K562 (cell line): Measurements from ENCODE around the gene CYS1. TPM values are rescaled to one million over a fixed set of nuclear protein-coding genes. Genes with fewer than 3 reads are reported as not detected.

Source experiments
- GATAD2B ChIP-seq: fragments of 450-650 bp; IDR thresholded peaks from 2 replicates; pipeline ENCODE4 v1.6.1; 2017; ENCODE audit warnings: mild to moderate bottlenecking, borderline replicate concordance
- KLF1 ChIP-seq: fragments of 450-650 bp; IDR thresholded peaks from 2 replicates; pipeline ENCODE4 v1.6.1; 2016; ENCODE audit warnings: missing genetic modification characterization, missing compliant biosample characterization
- NFE2L1 ChIP-seq: fragments of 450-650 bp; IDR thresholded peaks from 2 replicates; pipeline ENCODE4 v1.6.1; 2016; ENCODE audit warnings: missing genetic modification characterization, low read depth, mild to moderate bottlenecking, missing compliant biosample characterization, moderate library complexity, borderline replicate concordance
- PCBP2 ChIP-seq: fragments of 200-400 bp; formaldehyde crosslinking; IDR thresholded peaks from 2 replicates; pipeline ENCODE4 v1.6.1; 2018; ENCODE audit warnings: low read length, low read depth, mild to moderate bottlenecking, moderate library complexity; ENCODE audit not compliant: poor library complexity, severe bottlenecking
- POLR2AphosphoS2 ChIP-seq: IDR thresholded peaks from 2 replicates; pipeline ENCODE4 v1.6.1; 2012; ENCODE audit warnings: low read length, improper control_type of control experiment
- RBM15 ChIP-seq: fragments of 200-400 bp; formaldehyde crosslinking; IDR thresholded peaks from 2 replicates; pipeline ENCODE4 v1.6.1; 2018; ENCODE audit warnings: mild to moderate bottlenecking, low read length, moderate library complexity; ENCODE audit not compliant: insufficient read depth
- SMARCE1 ChIP-seq: fragments of 450-650 bp; IDR thresholded peaks from 2 replicates; pipeline ENCODE4 v1.7.1; 2016; ENCODE audit warnings: mild to moderate bottlenecking
- STAT5A ChIP-seq: IDR thresholded peaks from 2 replicates; pipeline ENCODE4 v1.6.1; 2012; ENCODE audit warnings: low read length, inconsistent platforms, borderline replicate concordance
- ZNF408 ChIP-seq: fragments of 250-450 bp; sonication (Bioruptor Pico); IDR thresholded peaks from 2 replicates; pipeline ENCODE4 v1.4.0; 2020; ENCODE audit warnings: low read depth, mild to moderate bottlenecking, moderate library complexity
- polyA plus RNA-seq, 8 experiments: library from polyadenylated mRNA; depleted of rRNA in 4 of 8; stranded (reverse) in 5 of 8; unstranded in 3 of 8; fragments of >200 nt; fragmentation: Nextera tagmentation in 2 of 8; fragmentation: Illumina TruSeq in 1 of 8; extraction: Ambion mirVana in 2 of 8; extraction: Trizol in 1 of 8; gene quantifications; 2 replicates each; pipeline versions ENCODE4 v1.2.1 to v1.2.3, GENCODE V29; 2011 to 2014; ENCODE audit warnings: inconsistent platforms in 1 of 8, missing spikeins in 1 of 8
- total RNA-seq, 7 experiments: library from RNA; depleted of rRNA in 6 of 7; stranded (reverse); fragments of >200 nt in 6 of 7; fragmentation: Illumina TruSeq in 2 of 7; extraction: Trizol in 2 of 7; gene quantifications; 2 replicates each; pipeline versions ENCODE4 v1.2.1 to v1.2.3, GENCODE V29; 2011 to 2021; ENCODE audit warnings: low replicate concordance in 1 of 7
- TF ChIP-seq, protein P1 (sequence below): sonication (generic); formaldehyde crosslinking; IDR thresholded peaks from 2 replicates; pipeline ENCODE4 v1.8.0; 2023; ENCODE audit warnings: missing genetic modification reagents, mild to moderate bottlenecking, borderline replicate concordance
- TF ChIP-seq, protein P2 (sequence below), 3 experiments: fragments of 200-800 bp in 1 of 3; sonication (Bioruptor generic) in 1 of 3; sonication (generic) in 1 of 3; formaldehyde crosslinking in 1 of 3; IDR thresholded peaks; 2 replicates each; pipeline versions ENCODE4 v1.6.1 to v1.8.0; 2016 to 2022; ENCODE audit warnings: mild to moderate bottlenecking in 2 of 3, missing compliant biosample characterization in 2 of 3, missing genetic modification characterization in 2 of 3, missing genetic modification reagents in 1 of 3
- TF ChIP-seq, protein P3 (sequence below): fragments of 250-450 bp; sonication (Bioruptor Pico); IDR thresholded peaks from 2 replicates; pipeline ENCODE4 v1.9.0; 2021; ENCODE audit warnings: mild to moderate bottlenecking, inconsistent platforms

Gene CYS1
- total and polyA plus RNA-seq, 9 of the 15 experiments (the other 6 are each of a cell fraction or from before 2014, with no cell fraction given) = 0.11 to 0.13 TPM; not detected in 7

DNA sequence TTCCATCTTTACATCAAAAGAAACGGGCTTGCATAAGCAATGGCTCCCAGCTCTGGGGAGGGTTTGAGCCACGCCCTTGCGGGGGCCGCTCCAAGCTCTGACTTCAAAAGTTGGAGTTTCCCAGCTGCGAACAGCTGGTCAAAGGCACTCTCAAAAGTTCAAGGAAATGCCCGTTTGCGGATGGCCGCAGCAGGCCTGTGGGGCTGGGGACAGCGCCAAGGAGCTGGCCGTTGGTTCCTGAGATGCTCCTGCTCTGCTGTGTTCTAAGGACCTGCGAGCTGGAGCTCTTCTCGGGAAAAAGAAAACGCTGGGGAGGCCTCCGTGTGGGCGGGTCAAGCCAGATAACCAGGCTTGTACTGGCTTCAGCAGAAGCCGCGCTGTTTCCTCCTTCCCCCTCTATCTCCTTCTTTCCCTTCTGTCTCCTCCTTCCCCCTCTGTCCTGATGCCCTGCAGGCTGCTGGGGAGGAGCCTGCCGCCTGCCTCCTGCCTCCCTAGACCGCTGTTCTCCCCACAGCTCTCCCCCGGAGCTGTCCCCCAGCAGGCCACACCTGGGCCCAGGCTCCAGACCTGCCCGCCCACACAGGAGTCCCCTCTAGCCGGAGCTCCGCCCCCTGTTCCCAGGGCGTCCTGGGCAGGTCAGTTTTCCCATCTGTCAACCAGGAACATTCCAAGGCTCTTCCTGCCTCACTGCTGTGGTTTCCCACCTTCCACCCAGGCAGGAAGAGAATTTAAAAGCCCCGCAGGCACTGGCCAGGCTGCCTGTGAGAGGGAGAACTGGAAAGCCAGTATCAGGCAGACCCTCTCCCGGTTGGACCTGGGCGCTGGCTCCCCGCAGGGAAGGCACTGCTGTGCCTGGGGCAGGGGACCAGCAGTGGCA lies 22.7 kb downstream of the CYS1 start (continued):
- TF ChIP-seq PCBP2 = no peak
- TF ChIP-seq NFE2L1 (tag) = no peak
- TF ChIP-seq, protein P1, sequence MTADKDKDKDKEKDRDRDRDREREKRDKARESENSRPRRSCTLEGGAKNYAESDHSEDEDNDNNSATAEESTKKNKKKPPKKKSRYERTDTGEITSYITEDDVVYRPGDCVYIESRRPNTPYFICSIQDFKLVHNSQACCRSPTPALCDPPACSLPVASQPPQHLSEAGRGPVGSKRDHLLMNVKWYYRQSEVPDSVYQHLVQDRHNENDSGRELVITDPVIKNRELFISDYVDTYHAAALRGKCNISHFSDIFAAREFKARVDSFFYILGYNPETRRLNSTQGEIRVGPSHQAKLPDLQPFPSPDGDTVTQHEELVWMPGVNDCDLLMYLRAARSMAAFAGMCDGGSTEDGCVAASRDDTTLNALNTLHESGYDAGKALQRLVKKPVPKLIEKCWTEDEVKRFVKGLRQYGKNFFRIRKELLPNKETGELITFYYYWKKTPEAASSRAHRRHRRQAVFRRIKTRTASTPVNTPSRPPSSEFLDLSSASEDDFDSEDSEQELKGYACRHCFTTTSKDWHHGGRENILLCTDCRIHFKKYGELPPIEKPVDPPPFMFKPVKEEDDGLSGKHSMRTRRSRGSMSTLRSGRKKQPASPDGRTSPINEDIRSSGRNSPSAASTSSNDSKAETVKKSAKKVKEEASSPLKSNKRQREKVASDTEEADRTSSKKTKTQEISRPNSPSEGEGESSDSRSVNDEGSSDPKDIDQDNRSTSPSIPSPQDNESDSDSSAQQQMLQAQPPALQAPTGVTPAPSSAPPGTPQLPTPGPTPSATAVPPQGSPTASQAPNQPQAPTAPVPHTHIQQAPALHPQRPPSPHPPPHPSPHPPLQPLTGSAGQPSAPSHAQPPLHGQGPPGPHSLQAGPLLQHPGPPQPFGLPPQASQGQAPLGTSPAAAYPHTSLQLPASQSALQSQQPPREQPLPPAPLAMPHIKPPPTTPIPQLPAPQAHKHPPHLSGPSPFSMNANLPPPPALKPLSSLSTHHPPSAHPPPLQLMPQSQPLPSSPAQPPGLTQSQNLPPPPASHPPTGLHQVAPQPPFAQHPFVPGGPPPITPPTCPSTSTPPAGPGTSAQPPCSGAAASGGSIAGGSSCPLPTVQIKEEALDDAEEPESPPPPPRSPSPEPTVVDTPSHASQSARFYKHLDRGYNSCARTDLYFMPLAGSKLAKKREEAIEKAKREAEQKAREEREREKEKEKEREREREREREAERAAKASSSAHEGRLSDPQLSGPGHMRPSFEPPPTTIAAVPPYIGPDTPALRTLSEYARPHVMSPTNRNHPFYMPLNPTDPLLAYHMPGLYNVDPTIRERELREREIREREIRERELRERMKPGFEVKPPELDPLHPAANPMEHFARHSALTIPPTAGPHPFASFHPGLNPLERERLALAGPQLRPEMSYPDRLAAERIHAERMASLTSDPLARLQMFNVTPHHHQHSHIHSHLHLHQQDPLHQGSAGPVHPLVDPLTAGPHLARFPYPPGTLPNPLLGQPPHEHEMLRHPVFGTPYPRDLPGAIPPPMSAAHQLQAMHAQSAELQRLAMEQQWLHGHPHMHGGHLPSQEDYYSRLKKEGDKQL = no peak
- no peak for TF ChIP-seq RBM15
- peak; percentile 78; the same call in 1 of the 2 replicates for TF ChIP-seq KLF1 (tag)
- no peak for TF ChIP-seq POLR2AphosphoS2
- TF ChIP-seq, protein P2, sequence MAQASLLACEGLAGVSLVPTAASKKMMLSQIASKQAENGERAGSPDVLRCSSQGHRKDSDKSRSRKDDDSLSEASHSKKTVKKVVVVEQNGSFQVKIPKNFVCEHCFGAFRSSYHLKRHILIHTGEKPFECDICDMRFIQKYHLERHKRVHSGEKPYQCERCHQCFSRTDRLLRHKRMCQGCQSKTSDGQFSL (CRISPR knock-in tag; IDR thresholded peaks at IDR 0.05) = no peak
- TF ChIP-seq, protein P2 (tag; IDR thresholded peaks at IDR 0.05) = no peak
- TF ChIP-seq, protein P3, sequence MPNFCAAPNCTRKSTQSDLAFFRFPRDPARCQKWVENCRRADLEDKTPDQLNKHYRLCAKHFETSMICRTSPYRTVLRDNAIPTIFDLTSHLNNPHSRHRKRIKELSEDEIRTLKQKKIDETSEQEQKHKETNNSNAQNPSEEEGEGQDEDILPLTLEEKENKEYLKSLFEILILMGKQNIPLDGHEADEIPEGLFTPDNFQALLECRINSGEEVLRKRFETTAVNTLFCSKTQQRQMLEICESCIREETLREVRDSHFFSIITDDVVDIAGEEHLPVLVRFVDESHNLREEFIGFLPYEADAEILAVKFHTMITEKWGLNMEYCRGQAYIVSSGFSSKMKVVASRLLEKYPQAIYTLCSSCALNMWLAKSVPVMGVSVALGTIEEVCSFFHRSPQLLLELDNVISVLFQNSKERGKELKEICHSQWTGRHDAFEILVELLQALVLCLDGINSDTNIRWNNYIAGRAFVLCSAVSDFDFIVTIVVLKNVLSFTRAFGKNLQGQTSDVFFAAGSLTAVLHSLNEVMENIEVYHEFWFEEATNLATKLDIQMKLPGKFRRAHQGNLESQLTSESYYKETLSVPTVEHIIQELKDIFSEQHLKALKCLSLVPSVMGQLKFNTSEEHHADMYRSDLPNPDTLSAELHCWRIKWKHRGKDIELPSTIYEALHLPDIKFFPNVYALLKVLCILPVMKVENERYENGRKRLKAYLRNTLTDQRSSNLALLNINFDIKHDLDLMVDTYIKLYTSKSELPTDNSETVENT (CRISPR knock-in tag) = no peak
- TF ChIP-seq GATAD2B = 0 out of 2 replicates have a peak, but pooled peaks have one; percentile 10
- TF ChIP-seq ZNF408 (CRISPR knock-in tag) = no peak
- peak; percentile 42; the same call in 1 of the 2 replicates for TF ChIP-seq SMARCE1
- no peak; the same call in 1 of the 2 replicates for TF ChIP-seq STAT5A
